PC-3 (cell line): ENCODE measurements around the gene SETD1B. TPM values are rescaled to one million over a fixed set of nuclear protein-coding genes. Genes with fewer than 3 reads are reported as not detected.
"Not testable (repeated sequence)": the region's sequence is repeated elsewhere in the genome, so short reads cannot be mapped to it uniquely, and the experiment has no call there.

ENCODE experiments used
- ATAC-seq: fragments of 200-7000 bp; cut with Tn5 transposase; 2 replicates; pipeline ENCODE4 v1.9.1; 2020; ENCODE audit warnings: mild to moderate bottlenecking, moderate library complexity
- BruUV-seq: library from RNA; stranded (reverse); fragments of 400-500 nt; replicated peaks from 2 replicates; lab custom pipeline; 2021; lab: Mats Ljungman, UMichigan
- CTCF ChIA-PET: fragments of 300-600 bp; sonication (Branson Sonifier 250); formaldehyde crosslinking; loops from one replicate; lab custom pipeline; 2022; ENCODE audit warnings: antibody characterized with exemption; lab: Charles Lee
- POLR2A ChIA-PET: fragments of 300-600 bp; sonication (Branson Sonifier 250); formaldehyde crosslinking; loops from one replicate; lab custom pipeline; 2022; ENCODE audit warnings: antibody characterized with exemption; ENCODE audit not compliant: unreplicated experiment; lab: Charles Lee
- DNase-seq: peaks from one replicate; pipeline ENCODE4 v3.0.0-alpha.2; 2015
- H2AFZ ChIP-seq: fragments of 300-600 bp; sonication (generic); 2 replicates; pipeline ENCODE4 v1.6.0; 2016; ENCODE audit warnings: antibody characterized with exemption, low read length
- H3F3A ChIP-seq: fragments of 300-600 bp; sonication (generic); one replicate; pipeline ENCODE4 v1.6.0; 2017; ENCODE audit warnings: antibody characterized with exemption, low read length, control low read depth, mild to moderate bottlenecking; ENCODE audit not compliant: unreplicated experiment
- H3K27ac ChIP-seq: fragments of 300-600 bp; sonication (generic); 2 replicates; pipeline ENCODE4 v1.5.1; 2016; ENCODE audit warnings: mild to moderate bottlenecking, low read length
- H3K27me3 ChIP-seq: fragments of 300-600 bp; sonication (generic); 2 replicates; pipeline ENCODE4 v1.6.1; 2016; ENCODE audit warnings: low read length, mixed read lengths
- H3K36me3 ChIP-seq: fragments of 300-600 bp; sonication (generic); 2 replicates; pipeline ENCODE4 v1.6.1; 2016; ENCODE audit warnings: low read depth, mixed run types, low read length, mixed read lengths
- H3K4me1 ChIP-seq: fragments of 300-600 bp; sonication (generic); 2 replicates; pipeline ENCODE4 v1.5.1; 2016; ENCODE audit warnings: low read length; ENCODE audit not compliant: insufficient read depth
- H3K4me2 ChIP-seq: fragments of 300-600 bp; sonication (generic); 2 replicates; pipeline ENCODE4 v1.6.0; 2016; ENCODE audit warnings: low read length
- H3K4me3 ChIP-seq: fragments of 300-600 bp; sonication (generic); 2 replicates; pipeline ENCODE4 v1.5.1; 2016; ENCODE audit warnings: mild to moderate bottlenecking, low read length, mixed read lengths
- H3K79me2 ChIP-seq: fragments of 300-600 bp; sonication (generic); 2 replicates; pipeline ENCODE4 v1.6.1; 2017; ENCODE audit warnings: low read length, mixed read lengths
- H3K9ac ChIP-seq: fragments of 300-600 bp; sonication (generic); 2 replicates; pipeline ENCODE4 v1.6.0; 2016; ENCODE audit warnings: mild to moderate bottlenecking, low read length
- H3K9me2 ChIP-seq: fragments of 300-600 bp; sonication (generic); replicated peaks from 2 replicates; pipeline ENCODE4 v1.6.1; 2016; ENCODE audit warnings: mixed run types, low read length, mixed read lengths
- H3K9me3 ChIP-seq: fragments of 300-600 bp; sonication (generic); 2 replicates; pipeline ENCODE4 v1.6.1; 2016; ENCODE audit warnings: low read length, mixed read lengths
- H4K20me1 ChIP-seq: fragments of 300-600 bp; sonication (generic); 2 replicates; pipeline ENCODE4 v1.6.1; 2016; ENCODE audit warnings: low read length, mixed read lengths
- CTCF ChIP-seq: fragments of 300-600 bp; sonication (generic); conservative IDR thresholded peaks from 2 replicates; pipeline ENCODE4 v1.5.1; 2017; ENCODE audit warnings: antibody characterized with exemption, low read depth, mild to moderate bottlenecking, low read length
- EZH2 ChIP-seq: fragments of 300-600 bp; sonication (generic); IDR thresholded peaks from one replicate; pipeline ENCODE4 v1.6.1; 2017; ENCODE audit warnings: antibody characterized with exemption, mild to moderate bottlenecking, low read length; ENCODE audit not compliant: unreplicated experiment
- EZH2phosphoT487 ChIP-seq: fragments of 300-600 bp; sonication (generic); IDR thresholded peaks from 2 replicates; pipeline ENCODE4 v1.6.1; 2018; ENCODE audit warnings: mild to moderate bottlenecking, antibody characterized with exemption, low read length, borderline replicate concordance
- intact Hi-C: fragments of 100-400 bp; cut with micrococcal nuclease; formaldehyde crosslinking; loops from 2 replicates; pipeline ENCODE4 v1.9.0; 2023
- total RNA-seq: library from RNA; depleted of rRNA; stranded (reverse); fragments of >200 nt; gene quantifications from 2 replicates; pipeline ENCODE4 v1.2.3, GENCODE V29; 2014

SETD1B gene
- total RNA-seq, 1 experiment from 2014 or later = 7.5 TPM

DNA sequence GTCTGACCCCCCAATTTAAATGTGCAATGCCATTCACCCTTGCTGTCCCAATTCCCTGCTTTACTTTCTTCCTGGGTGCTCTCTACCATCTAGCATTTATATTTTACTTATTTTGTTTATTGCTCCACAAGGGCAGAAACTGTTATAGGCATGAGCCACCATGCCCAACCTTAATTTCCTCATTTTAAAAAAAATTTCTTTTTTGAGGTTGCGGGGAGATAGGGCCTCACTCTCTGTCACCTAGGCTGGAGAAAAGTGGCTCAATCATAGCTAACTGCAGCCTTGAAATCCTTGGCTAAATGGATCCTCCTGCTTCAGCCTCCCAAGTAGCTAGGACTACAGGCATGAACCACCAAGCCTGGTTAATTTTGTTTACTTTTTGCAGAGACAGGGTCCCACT lies 41.9 kb downstream of the SETD1B start:
- no peak overlapping the region for H3K4me2 ChIP-seq
- no peaks in the 10 kb centered on the region for H3K9me2 ChIP-seq
- no peaks in the 10 kb centered on the region for H3K79me2 ChIP-seq
- TF ChIP-seq EZH2 (no peak), CTCF (no peak), EZH2phosphoT487 (no peak)
- ChIA-PET POLR2A (no interaction called here), CTCF (no interaction called here)
- H2AFZ ChIP-seq = no peak overlapping the region
- H3K4me3 ChIP-seq = no peak overlapping the region
- no peak overlapping the region for H3K27ac ChIP-seq
- no peak overlapping the region for H3K9ac ChIP-seq
- H4K20me1 ChIP-seq = no peaks in the 10 kb centered on the region
- H3K4me1 ChIP-seq = no peaks in the 10 kb centered on the region
- H3K27me3 ChIP-seq = no peaks in the 10 kb centered on the region
- no peaks in the 10 kb centered on the region for H3K36me3 ChIP-seq
- H3K9me3 ChIP-seq = no peaks in the 10 kb centered on the region
- BruUV-seq = no TSS peak
- DNase-seq (no peak), ATAC-seq (no peak)
- intact Hi-C loops = no loop called here
- no peaks in the 10 kb centered on the region for H3F3A ChIP-seq

- H3F3A ChIP-seq = no peaks in the 10 kb centered on the region
- no peak overlapping the region for H3K9ac ChIP-seq
- intact Hi-C loops = no loop called here
- H4K20me1 ChIP-seq = no peaks in the 10 kb centered on the region
- no peaks in the 10 kb centered on the region for H3K27me3 ChIP-seq
- H2AFZ ChIP-seq = no peak overlapping the region
- no peak overlapping the region for H3K4me3 ChIP-seq
- H3K4me1 ChIP-seq = no peaks in the 10 kb centered on the region
- H3K4me2 ChIP-seq = no peak overlapping the region
- no peaks in the 10 kb centered on the region for H3K79me2 ChIP-seq
- POLR2A ChIA-PET = no interaction called here
- no TSS peak for BruUV-seq
- DNase-seq = no peak
- no peaks in the 10 kb centered on the region for H3K36me3 ChIP-seq
- no peaks in the 10 kb centered on the region for H3K9me3 ChIP-seq
- H3K9me2 ChIP-seq = no peaks in the 10 kb centered on the region
- TF ChIP-seq EZH2phosphoT487 = no peak
- no peak for TF ChIP-seq EZH2
- no peak for TF ChIP-seq CTCF
- no peak for ATAC-seq
- CTCF ChIA-PET = no interaction called here
- no peak overlapping the region for H3K27ac ChIP-seq
Measured at GRCh38 chr12:121849211-121849610, 45.4 kb downstream of the SETD1B start.

GRCh38 chr12:121849665-121850064 lies 45.9 kb downstream of the SETD1B start:
- Histone ChIP-seq H3F3A (no peaks in the 10 kb centered on the region), H3K9me2 (no peaks in the 10 kb centered on the region), H2AFZ (no peak overlapping the region), H3K27me3 (no peaks in the 10 kb centered on the region), H3K79me2 (no peaks in the 10 kb centered on the region), H3K36me3 (no peaks in the 10 kb centered on the region), H3K9me3 (no peaks in the 10 kb centered on the region), H3K9ac (no peak overlapping the region), H4K20me1 (no peaks in the 10 kb centered on the region), H3K27ac (no peak overlapping the region), H3K4me2 (no peak overlapping the region), H3K4me3 (no peak overlapping the region), H3K4me1 (no peaks in the 10 kb centered on the region)
- intact Hi-C loops = no loop called here
- TF ChIP-seq CTCF (0 out of 2 replicates have a peak, but pooled peaks have one; percentile 10), EZH2 (no peak)
- POLR2A ChIA-PET = no interaction called here
- DNase-seq (no peak), ATAC-seq (no peak)
- no TSS peak for BruUV-seq
- CTCF ChIA-PET = interaction anchor here (0.7 kb wide), 1 partner anchor 8 kb away, joined by 11 read pairs; no protein-coding TSS in a partner anchor

DNA sequence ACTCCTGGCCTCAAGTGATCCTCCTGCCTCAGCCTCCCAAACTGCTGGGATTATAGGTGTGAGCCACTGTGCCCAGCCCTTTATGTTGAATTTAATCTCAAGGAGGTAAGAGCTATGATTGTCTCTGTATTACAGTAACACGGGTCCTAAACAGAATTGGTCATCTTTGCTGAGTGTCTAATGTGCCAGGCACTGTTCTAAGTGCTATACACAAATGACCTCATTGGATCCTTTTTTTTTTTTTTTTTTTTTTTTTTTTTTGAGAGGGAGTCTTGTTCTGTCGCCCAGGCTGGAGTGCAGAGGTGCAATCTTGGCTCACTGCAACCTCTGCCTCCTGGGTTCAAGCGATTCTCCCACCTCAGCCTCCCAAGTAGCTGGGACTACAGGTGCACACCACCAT lies 48.6 kb downstream of the SETD1B start:
- H3K9me2 ChIP-seq, ATAC-seq, H3K4me2 ChIP-seq, H3K9me3 ChIP-seq, CTCF ChIA-PET, H2AFZ ChIP-seq, H3K4me3 ChIP-seq, H3K4me1 ChIP-seq, POLR2A ChIA-PET, H3K27me3 ChIP-seq, H3K79me2 ChIP-seq, H3K27ac ChIP-seq, H3K9ac ChIP-seq, H3K36me3 ChIP-seq, H3F3A ChIP-seq, intact Hi-C loops, DNase-seq, H4K20me1 ChIP-seq, BruUV-seq: not testable (repeated sequence)
